ENCODE results near the gene TSPAN18.

- TF ChIP-seq CTCF (IDR thresholded peaks at IDR 0.05; ENCODE audit: low read depth, low read length, poor library complexity, severe bottlenecking) (no peak), EZH2phosphoT487 (IDR thresholded peaks at IDR 0.05; ENCODE audit: borderline replicate concordance, low read length) (no peak)
Measured at GRCh38 chr11:44774108-44774507, 47.3 kb downstream of the TSPAN18 start.

All from DOHH2 (cell line).